Measurements from ENCODE around the gene AKR1D1.
A peak's percentile ranks its signal among the peaks of the same experiment; 100 is the strongest.

The AKR1D1 gene

GRCh38 chr7:138097064-138097741 is 20.9 kb downstream of the AKR1D1 start:
- H3K4me3 ChIP-seq (ENCODE audit: low read depth, low read length) = no peak overlapping the region
- DNase-seq (ENCODE audit: low read depth) = peak; percentile 52
- TF ChIP-seq MYC (IDR thresholded peaks at IDR 0.05; ENCODE audit: low read depth, low read length) (no peak), CTCF (IDR thresholded peaks at IDR 0.05; ENCODE audit: low read depth, low read length) (peak; percentile 58)

GRCh38 chr7:138099813-138100212 is 23.6 kb downstream of the AKR1D1 start:
- no peak for DNase-seq (ENCODE audit: low read depth)
- no peak overlapping the region for H3K4me3 ChIP-seq (ENCODE audit: low read depth, low read length)

GRCh38 chr7:138105221-138105620 is 29.0 kb downstream of the AKR1D1 start:
- DNase-seq (ENCODE audit: low read depth) = no peak
- TF ChIP-seq POLR2A (IDR thresholded peaks at IDR 0.05; ENCODE audit: extremely low read depth, insufficient read length) (no peak), MYC (IDR thresholded peaks at IDR 0.05; ENCODE audit: low read depth, low read length) (no peak), CTCF (IDR thresholded peaks at IDR 0.05; ENCODE audit: low read depth, low read length) (no peak), MAX (IDR thresholded peaks at IDR 0.05; ENCODE audit: low read depth, low read length) (no peak)

More at GRCh38 chr7:138099813-138100212, 23.6 kb downstream of the AKR1D1 start:
- TF ChIP-seq MYC (IDR thresholded peaks at IDR 0.05; ENCODE audit: low read depth, low read length) (no peak), CTCF (IDR thresholded peaks at IDR 0.05; ENCODE audit: low read depth, low read length) (no peak), MAX (IDR thresholded peaks at IDR 0.05; ENCODE audit: low read depth, low read length) (no peak)

GRCh38 chr7:138115047-138115446 is 38.8 kb downstream of the AKR1D1 start:
- no peak overlapping the region for H3K4me3 ChIP-seq (ENCODE audit: low read depth, low read length)
- TF ChIP-seq CTCF (IDR thresholded peaks at IDR 0.05; ENCODE audit: low read depth, low read length) = no peak
- TF ChIP-seq MYC (IDR thresholded peaks at IDR 0.05; ENCODE audit: low read depth, low read length) = no peak
- TF ChIP-seq POLR2A (IDR thresholded peaks at IDR 0.05; ENCODE audit: extremely low read depth, insufficient read length) = no peak
- DNase-seq (ENCODE audit: low read depth) = no peak

More at GRCh38 chr7:138105221-138105620, 29.0 kb downstream of the AKR1D1 start:
- no peak overlapping the region for H3K4me3 ChIP-seq (ENCODE audit: low read depth, low read length)

GRCh38 chr7:138116141-138116540 is 39.9 kb downstream of the AKR1D1 start:
- TF ChIP-seq POLR2A (IDR thresholded peaks at IDR 0.05; ENCODE audit: extremely low read depth, insufficient read length) (no peak), CTCF (IDR thresholded peaks at IDR 0.05; ENCODE audit: low read depth, low read length) (no peak), MAX (IDR thresholded peaks at IDR 0.05; ENCODE audit: low read depth, low read length) (no peak), MYC (IDR thresholded peaks at IDR 0.05; ENCODE audit: low read depth, low read length) (no peak)
- H3K4me3 ChIP-seq (ENCODE audit: low read depth, low read length) = no peak overlapping the region
- DNase-seq (ENCODE audit: low read depth) = no peak

GRCh38 chr7:138116892-138117291 is 40.6 kb downstream of the AKR1D1 start:
- H3K4me3 ChIP-seq (ENCODE audit: low read depth, low read length) = no peak overlapping the region
- TF ChIP-seq MYC (IDR thresholded peaks at IDR 0.05; ENCODE audit: low read depth, low read length) (no peak), CTCF (IDR thresholded peaks at IDR 0.05; ENCODE audit: low read depth, low read length) (no peak), MAX (IDR thresholded peaks at IDR 0.05; ENCODE audit: low read depth, low read length) (no peak), POLR2A (IDR thresholded peaks at IDR 0.05; ENCODE audit: extremely low read depth, insufficient read length) (no peak)

More at GRCh38 chr7:138116892-138117291, 40.6 kb downstream of the AKR1D1 start:
- no peak for DNase-seq (ENCODE audit: low read depth)
